Measurements from ENCODE around the gene SPHKAP. TPM values are rescaled to one million over a fixed set of nuclear protein-coding genes. Genes with fewer than 3 reads are reported as not detected.
"Not testable (repeated sequence)": the region's sequence is repeated elsewhere in the genome, so short reads cannot be mapped to it uniquely, and the experiment has no call there.

Gene SPHKAP
- not detected in 2 replicates for total RNA-seq

- no peak within 1 kb of the TSS for H3K4me3 Mint-ChIP-seq
- no peaks in the 10 kb centered on the region for H3K4me1 Mint-ChIP-seq
- intact Hi-C loops (cut with micrococcal nuclease), result no loop called here
- ChIA-PET CTCF (no interaction called here), POLR2A (no interaction called here)
- TF ChIP-seq CTCF (IDR thresholded peaks at IDR 0.05), result no peak
- H3K27me3 Mint-ChIP-seq, result peaks cover 11% of the 10 kb centered on the region
- H3K9me3 Mint-ChIP-seq, result peaks cover 8% of the 10 kb centered on the region
- DNase-seq (no peak), ATAC-seq (ENCODE audit: low read depth) (no peak)
- H3K36me3 Mint-ChIP-seq (ENCODE audit: low read depth), result no peaks in the 10 kb centered on the region
- no peak within 1 kb of the TSS for H3K27ac Mint-ChIP-seq
These were observed at the start of gene SPHKAP for GRCh38 chr2:228181098-228182019. Gene SPHKAP, minus strand, starts transcription at chr2:228181687. Its CDS starts 89 bp downstream, at chr2:228181598.

DNA sequence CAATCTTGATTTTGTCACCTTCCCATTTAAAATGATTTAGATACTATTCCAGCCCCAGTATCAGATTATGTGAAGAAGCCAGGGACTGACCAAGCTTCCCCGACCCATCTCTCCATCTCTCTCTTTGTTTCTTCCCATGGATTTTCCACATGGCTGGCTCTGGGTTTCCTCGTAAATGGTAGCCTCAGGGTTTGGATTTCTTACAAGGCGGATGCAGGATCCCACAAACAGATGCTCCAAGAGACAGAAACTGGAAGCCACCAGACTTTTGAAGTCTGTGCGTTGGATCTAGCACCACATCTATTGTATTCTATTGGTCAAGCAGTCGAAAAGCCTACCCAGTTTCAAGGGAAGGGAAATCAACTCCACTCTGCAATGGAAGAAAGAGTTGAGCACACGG, 46.0 kb upstream of the SPHKAP start:
- no peak for ATAC-seq (ENCODE audit: low read depth)

GRCh38 chr2:228224410-228224809, 42.9 kb upstream of the SPHKAP start:
- ATAC-seq (ENCODE audit: low read depth) (no peak), DNase-seq (no peak)
- CTCF ChIA-PET, result no interaction called here
- H3K4me1 Mint-ChIP-seq, result no peaks in the 10 kb centered on the region
- H3K4me3 Mint-ChIP-seq, result no peak overlapping the region
- H3K27ac Mint-ChIP-seq, result no peak overlapping the region
- H3K27me3 Mint-ChIP-seq, result no peaks in the 10 kb centered on the region
- TF ChIP-seq CTCF (IDR thresholded peaks at IDR 0.05), result no peak
- POLR2A ChIA-PET, result no interaction called here
- no peaks in the 10 kb centered on the region for H3K36me3 Mint-ChIP-seq (ENCODE audit: low read depth)
- intact Hi-C loops (cut with micrococcal nuclease), result no loop called here
- no peaks in the 10 kb centered on the region for H3K9me3 Mint-ChIP-seq

More for the DNA sequence above, 46.0 kb upstream of the SPHKAP start:
- Mint-ChIP-seq H3K27ac (no peak overlapping the region), H3K36me3 (ENCODE audit: low read depth) (no peaks in the 10 kb centered on the region), H3K4me1 (no peaks in the 10 kb centered on the region), H3K27me3 (no peaks in the 10 kb centered on the region), H3K4me3 (no peak overlapping the region), H3K9me3 (no peaks in the 10 kb centered on the region)
- ChIA-PET POLR2A (no interaction called here), CTCF (no interaction called here)
- no peak for DNase-seq
- intact Hi-C loops (cut with micrococcal nuclease), result no loop called here
- no peak for TF ChIP-seq CTCF (IDR thresholded peaks at IDR 0.05)

GRCh38 chr2:228218593-228218992, 37.1 kb upstream of the SPHKAP start:
- ATAC-seq (ENCODE audit: low read depth); POLR2A ChIA-PET; H3K4me3 Mint-ChIP-seq; intact Hi-C loops (cut with micrococcal nuclease); H3K9me3 Mint-ChIP-seq; H3K36me3 Mint-ChIP-seq (ENCODE audit: low read depth); DNase-seq; H3K27me3 Mint-ChIP-seq; H3K27ac Mint-ChIP-seq; H3K4me1 Mint-ChIP-seq; CTCF ChIA-PET: not testable (repeated sequence)

GRCh38 chr2:228197504-228197903, 16.0 kb upstream of the SPHKAP start:
- ChIA-PET POLR2A (no interaction called here), CTCF (no interaction called here)
- no peak for TF ChIP-seq CTCF (IDR thresholded peaks at IDR 0.05)
- no peak for ATAC-seq (ENCODE audit: low read depth)
- no peaks in the 10 kb centered on the region for H3K4me1 Mint-ChIP-seq
- intact Hi-C loops (cut with micrococcal nuclease), result no loop called here
- no peaks in the 10 kb centered on the region for H3K36me3 Mint-ChIP-seq (ENCODE audit: low read depth)
- no peak for DNase-seq
- H3K27me3 Mint-ChIP-seq, result no peaks in the 10 kb centered on the region
- no peak overlapping the region for H3K4me3 Mint-ChIP-seq
- H3K27ac Mint-ChIP-seq, result no peak overlapping the region
- H3K9me3 Mint-ChIP-seq, result peaks cover 5% of the 10 kb centered on the region

Measured in activated B cell treated with CpG ODN at 0.5 μM for 24 hours (primary cell).